ENCODE data around the gene BCL10.

DNA sequence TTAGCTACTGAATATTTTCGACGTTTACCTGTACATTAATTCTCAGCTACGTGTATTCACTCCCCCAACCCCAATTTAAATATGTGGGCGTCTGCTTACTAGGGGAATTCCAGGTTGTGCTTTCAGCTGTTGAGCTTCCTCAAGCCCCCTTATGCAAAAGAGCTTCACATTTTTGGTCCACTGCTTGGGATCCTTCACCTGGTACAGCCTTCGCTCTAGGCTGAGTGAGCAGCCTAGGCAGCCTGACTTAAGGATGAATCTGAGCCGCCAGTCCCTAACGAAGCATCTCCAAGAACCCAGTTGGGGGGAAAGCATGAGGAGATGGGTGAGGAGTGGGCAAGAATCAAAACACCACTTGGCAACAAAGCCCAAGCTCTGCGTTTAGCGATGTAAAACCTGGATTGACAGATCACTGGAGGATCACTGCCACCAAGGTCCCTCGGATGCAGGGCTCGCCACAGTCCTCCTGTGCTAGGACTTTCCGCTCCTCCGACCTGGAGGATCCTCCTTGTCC, 674 bp downstream of the BCL10 start:
- TF ChIP-seq POLR2A (IDR thresholded peaks at IDR 0.05; ENCODE audit: low read depth, low read length) (no peak), MAZ (IDR thresholded peaks at IDR 0.05; ENCODE audit: borderline replicate concordance, low read depth, low read length) (no peak), MXI1 (IDR thresholded peaks at IDR 0.05; ENCODE audit: borderline replicate concordance, low read depth, low read length) (no peak; the same call in 1 of the 2 replicates), CHD1 (IDR thresholded peaks at IDR 0.05; ENCODE audit: low read depth, low read length) (0 out of 2 replicates have a peak, but pooled peaks have one; percentile 86), BHLHE40 (IDR thresholded peaks at IDR 0.05; ENCODE audit: low read depth, low read length) (no peak), SMC3 (IDR thresholded peaks at IDR 0.05; ENCODE audit: low read depth, low read length) (no peak)
- TF ChIP-seq, protein P1, sequence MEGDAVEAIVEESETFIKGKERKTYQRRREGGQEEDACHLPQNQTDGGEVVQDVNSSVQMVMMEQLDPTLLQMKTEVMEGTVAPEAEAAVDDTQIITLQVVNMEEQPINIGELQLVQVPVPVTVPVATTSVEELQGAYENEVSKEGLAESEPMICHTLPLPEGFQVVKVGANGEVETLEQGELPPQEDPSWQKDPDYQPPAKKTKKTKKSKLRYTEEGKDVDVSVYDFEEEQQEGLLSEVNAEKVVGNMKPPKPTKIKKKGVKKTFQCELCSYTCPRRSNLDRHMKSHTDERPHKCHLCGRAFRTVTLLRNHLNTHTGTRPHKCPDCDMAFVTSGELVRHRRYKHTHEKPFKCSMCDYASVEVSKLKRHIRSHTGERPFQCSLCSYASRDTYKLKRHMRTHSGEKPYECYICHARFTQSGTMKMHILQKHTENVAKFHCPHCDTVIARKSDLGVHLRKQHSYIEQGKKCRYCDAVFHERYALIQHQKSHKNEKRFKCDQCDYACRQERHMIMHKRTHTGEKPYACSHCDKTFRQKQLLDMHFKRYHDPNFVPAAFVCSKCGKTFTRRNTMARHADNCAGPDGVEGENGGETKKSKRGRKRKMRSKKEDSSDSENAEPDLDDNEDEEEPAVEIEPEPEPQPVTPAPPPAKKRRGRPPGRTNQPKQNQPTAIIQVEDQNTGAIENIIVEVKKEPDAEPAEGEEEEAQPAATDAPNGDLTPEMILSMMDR (conservative IDR thresholded peaks at IDR 0.05; ENCODE audit: low read depth, low read length): no peak

Data from IMR-90 (cell line).